Parathyroid adenoma (tissue), 2 donors: Measurements from ENCODE around the gene RNU5D-1.
A peak's percentile ranks its signal among the peaks of the same experiment; 100 is the strongest.
"Not testable (repeated sequence)": the region's sequence is repeated elsewhere in the genome, so short reads cannot be mapped to it uniquely, and the experiment has no call there.

Experiments used
- H2AFZ ChIP-seq: fragments of 300-600 bp; sonication (generic); one replicate; pipeline ENCODE4 v1.7.0; 2017; ENCODE audit warnings: antibody characterized with exemption, mild to moderate bottlenecking
- H3K27ac ChIP-seq: fragments of 300-600 bp; sonication (generic); one replicate; pipeline ENCODE4 v1.7.0; 2017
- H3K27me3 ChIP-seq: fragments of 300-600 bp; sonication (generic); one replicate; pipeline ENCODE4 v1.7.0; 2017; ENCODE audit warnings: low read length; ENCODE audit not compliant: control insufficient read depth, insufficient read depth
- H3K36me3 ChIP-seq: fragments of 300-600 bp; sonication (generic); one replicate; pipeline ENCODE4 v1.7.0; 2017; ENCODE audit warnings: low read length; ENCODE audit not compliant: control insufficient read depth, insufficient read depth
- H3K4me1 ChIP-seq: fragments of 300-600 bp; sonication (generic); one replicate; pipeline ENCODE4 v1.7.0; 2017; ENCODE audit warnings: control low read depth
- H3K4me2 ChIP-seq: fragments of 300-600 bp; sonication (generic); one replicate; pipeline ENCODE4 v1.7.0; 2017; ENCODE audit warnings: low read length
- H3K4me3 ChIP-seq: fragments of 300-600 bp; sonication (generic); one replicate; pipeline ENCODE4 v1.7.0; 2017; ENCODE audit warnings: low read depth, low read length
- H3K79me2 ChIP-seq: fragments of 300-600 bp; sonication (generic); one replicate; pipeline ENCODE4 v1.7.0; 2017; ENCODE audit warnings: control low read depth
- H3K9ac ChIP-seq: fragments of 300-600 bp; sonication (generic); one replicate; pipeline ENCODE4 v1.7.0; 2017; ENCODE audit warnings: mild to moderate bottlenecking
- H3K9me3 ChIP-seq: fragments of 300-600 bp; sonication (generic); one replicate; pipeline ENCODE4 v1.7.0; 2017; ENCODE audit warnings: low read length; ENCODE audit not compliant: control insufficient read depth
- TF ChIP-seq, protein P1 (sequence below): fragments of 300-600 bp; sonication (generic); IDR thresholded peaks from one replicate; pipeline ENCODE4 v1.7.0; 2017; ENCODE audit warnings: antibody characterized with exemption, mild to moderate bottlenecking
- donor health status: primary hyperparathyroidism.

The RNU5D-1 gene

GRCh38 chr1:44740179-44740617 lies 9.2 kb upstream of the RNU5D-1 start:
- Histone ChIP-seq H3K9ac (no peak overlapping the region), H3K36me3 (no peaks in the 10 kb centered on the region), H3K4me2 (peak overlapping the region; percentile 68), H2AFZ (peak overlapping the region; percentile 93), H3K27me3 (no peaks in the 10 kb centered on the region), H3K79me2 (no peaks in the 10 kb centered on the region), H3K4me1 (no peaks in the 10 kb centered on the region), H3K4me3 (peak overlapping the region; percentile 77), H3K27ac (no peak overlapping the region), H3K9me3 (no peaks in the 10 kb centered on the region)
- TF ChIP-seq, protein P1, sequence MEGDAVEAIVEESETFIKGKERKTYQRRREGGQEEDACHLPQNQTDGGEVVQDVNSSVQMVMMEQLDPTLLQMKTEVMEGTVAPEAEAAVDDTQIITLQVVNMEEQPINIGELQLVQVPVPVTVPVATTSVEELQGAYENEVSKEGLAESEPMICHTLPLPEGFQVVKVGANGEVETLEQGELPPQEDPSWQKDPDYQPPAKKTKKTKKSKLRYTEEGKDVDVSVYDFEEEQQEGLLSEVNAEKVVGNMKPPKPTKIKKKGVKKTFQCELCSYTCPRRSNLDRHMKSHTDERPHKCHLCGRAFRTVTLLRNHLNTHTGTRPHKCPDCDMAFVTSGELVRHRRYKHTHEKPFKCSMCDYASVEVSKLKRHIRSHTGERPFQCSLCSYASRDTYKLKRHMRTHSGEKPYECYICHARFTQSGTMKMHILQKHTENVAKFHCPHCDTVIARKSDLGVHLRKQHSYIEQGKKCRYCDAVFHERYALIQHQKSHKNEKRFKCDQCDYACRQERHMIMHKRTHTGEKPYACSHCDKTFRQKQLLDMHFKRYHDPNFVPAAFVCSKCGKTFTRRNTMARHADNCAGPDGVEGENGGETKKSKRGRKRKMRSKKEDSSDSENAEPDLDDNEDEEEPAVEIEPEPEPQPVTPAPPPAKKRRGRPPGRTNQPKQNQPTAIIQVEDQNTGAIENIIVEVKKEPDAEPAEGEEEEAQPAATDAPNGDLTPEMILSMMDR: no peak

GRCh38 chr1:44739307-44740178 lies 8.6 kb upstream of the RNU5D-1 start, which contains the start of gene KIF2C:
TSS of gene KIF2C (plus strand) at chr1:44739837. CDS start at chr1:44739933, 96 bp downstream.
- no peaks in the 10 kb centered on the region for H3K4me1 ChIP-seq
- no peaks in the 10 kb centered on the region for H3K27me3 ChIP-seq
- no peaks in the 10 kb centered on the region for H3K79me2 ChIP-seq
- TF ChIP-seq, protein P1: no peak
- peak within 1 kb of the TSS; percentile 77 for H3K4me3 ChIP-seq
- no peaks in the 10 kb centered on the region for H3K9me3 ChIP-seq
- peak within 1 kb of the TSS; percentile 68 for H3K4me2 ChIP-seq
- H3K27ac ChIP-seq: peak within 1 kb of the TSS; percentile 73
- no peaks in the 10 kb centered on the region for H3K36me3 ChIP-seq
- H2AFZ ChIP-seq: peak within 1 kb of the TSS; percentile 93
- no peak within 1 kb of the TSS for H3K9ac ChIP-seq

- peak overlapping the region; percentile 68 for H3K4me2 ChIP-seq
- not testable (repeated sequence) for H3K9me3 ChIP-seq, H3K36me3 ChIP-seq, H3K79me2 ChIP-seq, H3K4me1 ChIP-seq, H3K27me3 ChIP-seq, H3K9ac ChIP-seq
- H2AFZ ChIP-seq: peak overlapping the region; percentile 93
- H3K4me3 ChIP-seq: peak overlapping the region; percentile 77
- H3K27ac ChIP-seq: peak overlapping the region; percentile 73
Observed at GRCh38 chr1:44738953-44739306, 8.0 kb upstream of the RNU5D-1 start.

- no peak overlapping the region for H3K9ac ChIP-seq
- no peaks in the 10 kb centered on the region for H3K27me3 ChIP-seq
- TF ChIP-seq, protein P1: no peak
- no peak overlapping the region for H2AFZ ChIP-seq
- no peaks in the 10 kb centered on the region for H3K36me3 ChIP-seq
- H3K4me3 ChIP-seq: no peak overlapping the region
- no peaks in the 10 kb centered on the region for H3K4me1 ChIP-seq
- H3K79me2 ChIP-seq: no peaks in the 10 kb centered on the region
- no peaks in the 10 kb centered on the region for H3K9me3 ChIP-seq
- H3K4me2 ChIP-seq: no peak overlapping the region
- H3K27ac ChIP-seq: no peak overlapping the region
Observed at GRCh38 chr1:44735992-44736391, 5.0 kb upstream of the RNU5D-1 start.

DNA sequence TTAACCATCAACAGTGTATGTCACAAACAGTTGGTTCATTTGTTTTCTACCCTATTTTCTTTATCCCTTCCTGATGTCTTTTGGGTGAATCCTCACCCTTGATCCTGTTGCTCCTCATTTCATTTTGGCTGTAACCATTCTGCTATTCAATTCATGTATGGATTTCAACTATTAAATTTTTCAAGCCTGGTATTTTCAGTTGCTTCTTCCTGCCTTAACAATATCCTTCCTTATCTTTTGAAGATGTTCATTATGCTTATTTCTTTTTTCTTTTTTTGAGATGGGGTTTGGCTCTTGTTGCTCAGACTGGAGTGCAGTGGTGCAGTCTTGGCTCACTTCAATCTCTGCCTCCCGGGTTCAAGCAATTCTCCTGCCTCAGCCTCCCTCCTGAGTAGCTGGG lies 2.8 kb upstream of the RNU5D-1 start:
- Histone ChIP-seq H3K4me2 (no peak overlapping the region), H3K4me1 (peaks cover 2% of the 10 kb centered on the region), H3K27ac (no peak overlapping the region), H3K79me2 (no peaks in the 10 kb centered on the region), H3K9ac (no peak overlapping the region), H2AFZ (no peak overlapping the region), H3K36me3 (no peaks in the 10 kb centered on the region), H3K27me3 (no peaks in the 10 kb centered on the region), H3K4me3 (no peak overlapping the region), H3K9me3 (no peaks in the 10 kb centered on the region)
- TF ChIP-seq, protein P1: no peak
